Measurements from ENCODE around the gene AAR2. TPM values are rescaled to one million over a fixed set of nuclear protein-coding genes. Genes with fewer than 3 reads are reported as not detected.

Gene AAR2
- polyA plus RNA-seq, 1 donor from 2014 or later = 28.1 TPM

DNA sequence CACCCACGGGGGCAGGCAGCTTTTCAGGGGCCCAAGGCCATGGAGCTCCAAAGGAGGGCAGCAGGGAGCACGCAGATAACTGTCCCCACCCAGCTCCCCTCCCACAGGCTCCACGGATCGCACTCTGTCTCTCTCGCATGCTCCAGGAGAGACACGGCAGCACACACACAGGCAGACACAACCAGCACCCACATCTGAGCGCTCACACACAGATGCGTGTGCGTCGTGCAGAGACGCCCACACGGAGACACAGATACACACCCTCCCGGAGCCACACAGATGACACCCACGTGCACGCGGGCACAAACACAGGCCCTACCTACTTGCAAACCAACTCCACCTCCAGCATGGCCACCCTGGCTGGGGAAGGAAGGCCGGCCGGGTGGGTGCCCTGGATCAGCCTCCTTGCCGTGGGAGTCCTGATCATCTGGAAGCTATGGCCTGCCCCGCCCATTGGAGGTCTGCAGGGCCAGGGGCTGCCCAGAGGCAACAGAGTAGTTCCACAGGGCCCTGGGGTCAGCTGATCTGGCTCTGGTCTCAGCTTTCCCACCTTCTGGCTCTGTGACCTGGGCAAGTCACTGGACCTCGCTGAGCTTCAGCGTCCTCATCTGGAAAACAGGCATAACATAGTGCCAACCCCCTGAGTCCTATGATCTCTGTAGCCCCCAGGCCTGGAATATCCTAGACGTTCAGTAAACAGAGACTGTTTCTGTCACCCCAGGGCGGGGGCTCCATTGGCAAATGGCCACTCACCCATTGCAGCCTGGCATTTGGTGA, 31.5 kb downstream of the AAR2 start:
- no peak overlapping the region for H2AFZ ChIP-seq (ENCODE audit: low read depth, low read length)
- H3K36me3 ChIP-seq (ENCODE audit: insufficient read depth, low read length) = no peaks in the 10 kb centered on the region
- no peak for TF ChIP-seq SMC3 (conservative IDR thresholded peaks at IDR 0.05; ENCODE audit: poor library complexity)
- TF ChIP-seq, protein P1, sequence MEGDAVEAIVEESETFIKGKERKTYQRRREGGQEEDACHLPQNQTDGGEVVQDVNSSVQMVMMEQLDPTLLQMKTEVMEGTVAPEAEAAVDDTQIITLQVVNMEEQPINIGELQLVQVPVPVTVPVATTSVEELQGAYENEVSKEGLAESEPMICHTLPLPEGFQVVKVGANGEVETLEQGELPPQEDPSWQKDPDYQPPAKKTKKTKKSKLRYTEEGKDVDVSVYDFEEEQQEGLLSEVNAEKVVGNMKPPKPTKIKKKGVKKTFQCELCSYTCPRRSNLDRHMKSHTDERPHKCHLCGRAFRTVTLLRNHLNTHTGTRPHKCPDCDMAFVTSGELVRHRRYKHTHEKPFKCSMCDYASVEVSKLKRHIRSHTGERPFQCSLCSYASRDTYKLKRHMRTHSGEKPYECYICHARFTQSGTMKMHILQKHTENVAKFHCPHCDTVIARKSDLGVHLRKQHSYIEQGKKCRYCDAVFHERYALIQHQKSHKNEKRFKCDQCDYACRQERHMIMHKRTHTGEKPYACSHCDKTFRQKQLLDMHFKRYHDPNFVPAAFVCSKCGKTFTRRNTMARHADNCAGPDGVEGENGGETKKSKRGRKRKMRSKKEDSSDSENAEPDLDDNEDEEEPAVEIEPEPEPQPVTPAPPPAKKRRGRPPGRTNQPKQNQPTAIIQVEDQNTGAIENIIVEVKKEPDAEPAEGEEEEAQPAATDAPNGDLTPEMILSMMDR (IDR thresholded peaks at IDR 0.05; ENCODE audit: poor library complexity, severe bottlenecking) = no peak
- TF ChIP-seq MXI1 (conservative IDR thresholded peaks at IDR 0.05; ENCODE audit: poor library complexity, severe bottlenecking) = no peak
- TF ChIP-seq TAF1 (IDR thresholded peaks at IDR 0.05; ENCODE audit: low read depth) = no peak
- TF ChIP-seq EZH2 (IDR thresholded peaks at IDR 0.05; ENCODE audit: borderline replicate concordance, insufficient read depth, low read length, poor library complexity, severe bottlenecking) = no peak
- TF ChIP-seq, protein P2, sequence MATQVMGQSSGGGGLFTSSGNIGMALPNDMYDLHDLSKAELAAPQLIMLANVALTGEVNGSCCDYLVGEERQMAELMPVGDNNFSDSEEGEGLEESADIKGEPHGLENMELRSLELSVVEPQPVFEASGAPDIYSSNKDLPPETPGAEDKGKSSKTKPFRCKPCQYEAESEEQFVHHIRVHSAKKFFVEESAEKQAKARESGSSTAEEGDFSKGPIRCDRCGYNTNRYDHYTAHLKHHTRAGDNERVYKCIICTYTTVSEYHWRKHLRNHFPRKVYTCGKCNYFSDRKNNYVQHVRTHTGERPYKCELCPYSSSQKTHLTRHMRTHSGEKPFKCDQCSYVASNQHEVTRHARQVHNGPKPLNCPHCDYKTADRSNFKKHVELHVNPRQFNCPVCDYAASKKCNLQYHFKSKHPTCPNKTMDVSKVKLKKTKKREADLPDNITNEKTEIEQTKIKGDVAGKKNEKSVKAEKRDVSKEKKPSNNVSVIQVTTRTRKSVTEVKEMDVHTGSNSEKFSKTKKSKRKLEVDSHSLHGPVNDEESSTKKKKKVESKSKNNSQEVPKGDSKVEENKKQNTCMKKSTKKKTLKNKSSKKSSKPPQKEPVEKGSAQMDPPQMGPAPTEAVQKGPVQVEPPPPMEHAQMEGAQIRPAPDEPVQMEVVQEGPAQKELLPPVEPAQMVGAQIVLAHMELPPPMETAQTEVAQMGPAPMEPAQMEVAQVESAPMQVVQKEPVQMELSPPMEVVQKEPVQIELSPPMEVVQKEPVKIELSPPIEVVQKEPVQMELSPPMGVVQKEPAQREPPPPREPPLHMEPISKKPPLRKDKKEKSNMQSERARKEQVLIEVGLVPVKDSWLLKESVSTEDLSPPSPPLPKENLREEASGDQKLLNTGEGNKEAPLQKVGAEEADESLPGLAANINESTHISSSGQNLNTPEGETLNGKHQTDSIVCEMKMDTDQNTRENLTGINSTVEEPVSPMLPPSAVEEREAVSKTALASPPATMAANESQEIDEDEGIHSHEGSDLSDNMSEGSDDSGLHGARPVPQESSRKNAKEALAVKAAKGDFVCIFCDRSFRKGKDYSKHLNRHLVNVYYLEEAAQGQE (IDR thresholded peaks at IDR 0.05; ENCODE audit: borderline replicate concordance) = no peak
- TF ChIP-seq RAD21 (conservative IDR thresholded peaks at IDR 0.05) = no peak
- TF ChIP-seq EP300 (conservative IDR thresholded peaks at IDR 0.05; ENCODE audit: poor library complexity, severe bottlenecking) = no peak
- no peak for TF ChIP-seq POLR2AphosphoS5 (IDR thresholded peaks at IDR 0.05)
- no peak overlapping the region for H3K4me3 ChIP-seq (ENCODE audit: low read length)
- H3K9me3 ChIP-seq (ENCODE audit: low read length) = no peaks in the 10 kb centered on the region
- H3F3A ChIP-seq (ENCODE audit: insufficient read depth, low read length, poor library complexity, severe bottlenecking) = no peaks in the 10 kb centered on the region
- no peak overlapping the region for H3K9ac ChIP-seq (ENCODE audit: low read length)
- no peaks in the 10 kb centered on the region for H3K79me2 ChIP-seq (replicated peaks; ENCODE audit: insufficient read depth, low read length)
- no peak overlapping the region for H3K4me2 ChIP-seq (ENCODE audit: low read length)
- no peak overlapping the region for H3K27ac ChIP-seq (ENCODE audit: low read length)
- H3K27me3 ChIP-seq (ENCODE audit: insufficient read depth, low read depth, low read length) = no peaks in the 10 kb centered on the region
- H3K9me2 ChIP-seq (ENCODE audit: insufficient read depth, low read length) = no peaks in the 10 kb centered on the region
- no peaks in the 10 kb centered on the region for H4K20me1 ChIP-seq (ENCODE audit: insufficient read depth)

DNA sequence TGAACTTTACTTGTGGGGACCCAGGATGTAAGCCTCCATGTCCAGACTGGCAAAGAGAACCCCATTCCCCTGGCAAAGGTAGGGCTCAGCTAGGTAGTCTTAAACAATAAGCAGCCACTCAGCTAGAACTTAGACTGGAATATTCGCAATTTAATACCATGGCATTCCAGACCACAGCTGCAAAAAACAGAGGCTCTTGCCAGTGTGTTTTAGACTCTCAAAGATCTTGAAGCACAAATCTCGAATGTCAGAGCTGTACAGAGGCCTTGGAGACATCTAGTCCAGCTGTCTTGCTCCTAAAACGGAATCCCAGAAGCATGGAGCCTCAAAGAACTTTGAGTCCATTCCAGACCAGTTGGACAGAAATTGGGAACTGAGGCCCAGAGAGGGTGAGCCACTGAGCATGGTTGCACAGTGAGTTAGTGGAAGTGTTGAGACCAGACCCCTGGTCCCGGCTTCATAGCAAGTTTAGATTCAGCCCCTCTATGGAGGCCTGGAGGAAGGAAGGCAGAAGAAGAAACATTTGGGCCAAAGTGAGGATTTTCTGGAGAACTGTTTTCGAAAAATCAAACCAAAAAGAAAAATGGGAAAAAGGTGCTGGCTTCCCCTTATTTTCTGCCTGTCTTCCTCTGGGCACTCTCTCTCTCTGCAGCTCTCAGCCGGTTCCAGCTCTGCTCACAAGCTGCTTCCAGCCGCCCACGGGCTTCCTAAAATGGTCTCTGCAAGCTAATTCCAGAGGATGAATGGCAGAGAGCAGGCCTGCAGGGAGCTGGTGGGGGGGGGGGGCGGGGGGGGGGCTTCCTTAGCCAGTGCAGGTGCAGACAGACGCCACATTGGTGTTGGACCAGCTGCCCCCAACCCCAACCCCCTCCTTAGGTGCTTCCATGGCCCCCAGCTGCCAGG, 32.4 kb downstream of the AAR2 start:
- Histone ChIP-seq H3K27ac (ENCODE audit: low read length) (no peak overlapping the region), H2AFZ (ENCODE audit: low read depth, low read length) (no peak overlapping the region), H3K4me2 (ENCODE audit: low read length) (no peak overlapping the region), H3K9ac (ENCODE audit: low read length) (no peak overlapping the region), H3F3A (ENCODE audit: insufficient read depth, low read length, poor library complexity, severe bottlenecking) (no peaks in the 10 kb centered on the region), H4K20me1 (ENCODE audit: insufficient read depth) (no peaks in the 10 kb centered on the region), H3K4me3 (ENCODE audit: low read length) (no peak overlapping the region), H3K9me3 (ENCODE audit: low read length) (no peaks in the 10 kb centered on the region), H3K27me3 (ENCODE audit: insufficient read depth, low read depth, low read length) (no peaks in the 10 kb centered on the region), H3K79me2 (replicated peaks; ENCODE audit: insufficient read depth, low read length) (no peaks in the 10 kb centered on the region), H3K9me2 (ENCODE audit: insufficient read depth, low read length) (no peaks in the 10 kb centered on the region), H3K36me3 (ENCODE audit: insufficient read depth, low read length) (no peaks in the 10 kb centered on the region)
- TF ChIP-seq POLR2AphosphoS5 (IDR thresholded peaks at IDR 0.05) (no peak), EZH2 (IDR thresholded peaks at IDR 0.05; ENCODE audit: borderline replicate concordance, insufficient read depth, low read length, poor library complexity, severe bottlenecking) (no peak), MXI1 (conservative IDR thresholded peaks at IDR 0.05; ENCODE audit: poor library complexity, severe bottlenecking) (no peak), RAD21 (conservative IDR thresholded peaks at IDR 0.05) (no peak), EP300 (conservative IDR thresholded peaks at IDR 0.05; ENCODE audit: poor library complexity, severe bottlenecking) (no peak), SMC3 (conservative IDR thresholded peaks at IDR 0.05; ENCODE audit: poor library complexity) (no peak), TAF1 (IDR thresholded peaks at IDR 0.05; ENCODE audit: low read depth) (no peak)
- TF ChIP-seq, protein P1 (IDR thresholded peaks at IDR 0.05; ENCODE audit: poor library complexity, severe bottlenecking) = no peak
- TF ChIP-seq, protein P2 (IDR thresholded peaks at IDR 0.05; ENCODE audit: borderline replicate concordance) = no peak

Measured in neural cell (in vitro differentiated cells).